Measurements from ENCODE around the gene CGRRF1.

The CGRRF1 gene

DNA sequence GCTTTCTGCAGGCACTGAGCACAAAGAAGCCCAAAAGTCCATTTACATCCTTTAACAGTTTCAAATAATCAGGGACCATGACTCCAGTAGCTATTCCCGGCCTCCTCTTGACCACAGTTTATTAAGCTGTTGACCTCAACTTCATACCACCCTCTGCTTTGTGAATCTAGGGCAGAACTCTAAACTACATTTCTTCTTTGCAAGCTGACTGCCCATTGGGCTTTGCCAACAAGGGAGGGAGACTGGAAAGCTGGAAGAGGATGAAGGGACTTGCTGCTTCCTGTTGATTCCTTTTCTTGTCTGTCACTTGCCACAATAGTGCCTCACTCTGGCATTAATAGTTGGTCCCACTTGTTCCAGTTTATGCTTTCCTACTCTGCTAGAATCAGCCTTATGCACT lies 2.7 kb downstream of the CGRRF1 start:
- peaks cover 0 to 30% (median 19%) of the 10 kb centered on the region in 4 donors for H3K4me1 ChIP-seq
- no peak for DNase-seq
- H3K27ac ChIP-seq, result no peak overlapping the region
- H3K27me3 ChIP-seq, result no peaks in the 10 kb centered on the region
- H3K9me3 ChIP-seq, result peaks cover 0 to 5% (median 0%) of the 10 kb centered on the region in 3 donors
- no peak overlapping the region for H3K4me3 ChIP-seq
- intact Hi-C loops (cut with DNase I; ENCODE audit: low total_unique reads), result no loop called here
- no peak for TF ChIP-seq CTCF (IDR thresholded peaks at IDR 0.05)
- peaks cover 0 to 8% (median 0%) of the 10 kb centered on the region in 3 donors for H3K36me3 ChIP-seq

DNA sequence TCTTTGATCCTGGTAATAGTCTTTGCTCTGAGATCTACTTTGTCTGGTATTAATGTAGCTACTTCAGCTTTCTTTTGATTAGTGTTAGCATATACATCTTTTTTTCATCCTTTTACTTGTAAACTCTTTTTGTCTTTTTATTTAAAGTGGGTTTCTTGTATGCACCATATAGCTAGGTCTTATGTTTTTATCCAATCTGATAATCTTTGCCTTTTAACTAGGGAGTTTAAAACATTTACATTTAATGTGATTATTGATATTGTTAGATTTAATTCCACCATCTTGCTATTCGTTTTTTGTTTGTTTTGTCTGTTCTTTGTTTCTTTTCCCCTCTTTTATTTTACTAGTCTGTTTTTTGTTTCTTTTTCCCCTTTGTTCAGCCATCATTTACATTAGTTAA lies 6.0 kb downstream of the CGRRF1 start:
- no peak for TF ChIP-seq CTCF (IDR thresholded peaks at IDR 0.05)
- intact Hi-C loops (cut with DNase I; ENCODE audit: low total_unique reads), result no loop called here
- no peak overlapping the region for H3K4me3 ChIP-seq
- no peaks in the 10 kb centered on the region for H3K27me3 ChIP-seq
- H3K36me3 ChIP-seq, result peaks cover 0 to 8% (median 0%) of the 10 kb centered on the region in 3 donors
- peaks cover 0 to 25% (median 17%) of the 10 kb centered on the region in 4 donors for H3K4me1 ChIP-seq
- peaks cover 0 to 5% (median 0%) of the 10 kb centered on the region in 3 donors for H3K9me3 ChIP-seq
- no peak for DNase-seq
- no peak overlapping the region for H3K27ac ChIP-seq

- Histone ChIP-seq H3K27ac (no peak overlapping the region), H3K27me3 (no peaks in the 10 kb centered on the region), H3K4me3 (no peak overlapping the region), H3K4me1 (peaks cover 0 to 15% (median 8%) of the 10 kb centered on the region in 4 donors), H3K9me3 (peaks cover 0 to 5% (median 0%) of the 10 kb centered on the region in 3 donors), H3K36me3 (peaks cover 0 to 8% (median 0%) of the 10 kb centered on the region in 3 donors)
- no peak for DNase-seq
- intact Hi-C loops (cut with DNase I; ENCODE audit: low total_unique reads), result no loop called here
- TF ChIP-seq CTCF (IDR thresholded peaks at IDR 0.05), result no peak
Observed at GRCh38 chr14:54516709-54517108, 7.0 kb downstream of the CGRRF1 start.

GRCh38 chr14:54524410-54524809 lies 14.7 kb downstream of the CGRRF1 start:
- Histone ChIP-seq H3K27me3 (no peaks in the 10 kb centered on the region), H3K36me3 (peaks cover 28 to 54% (median 30%) of the 10 kb centered on the region in 3 donors), H3K4me1 (no peaks in the 10 kb centered on the region), H3K27ac (no peak overlapping the region), H3K9me3 (no peaks in the 10 kb centered on the region), H3K4me3 (no peak overlapping the region)
- no peak for DNase-seq
- intact Hi-C loops (cut with DNase I; ENCODE audit: low total_unique reads), result no loop called here
- TF ChIP-seq CTCF (IDR thresholded peaks at IDR 0.05), result no peak

GRCh38 chr14:54528973-54529372 lies 19.3 kb downstream of the CGRRF1 start:
- no peak overlapping the region for H3K4me3 ChIP-seq
- H3K36me3 ChIP-seq, result peaks cover 21 to 52% (median 23%) of the 10 kb centered on the region in 3 donors
- no peak for TF ChIP-seq CTCF (IDR thresholded peaks at IDR 0.05)

DNA sequence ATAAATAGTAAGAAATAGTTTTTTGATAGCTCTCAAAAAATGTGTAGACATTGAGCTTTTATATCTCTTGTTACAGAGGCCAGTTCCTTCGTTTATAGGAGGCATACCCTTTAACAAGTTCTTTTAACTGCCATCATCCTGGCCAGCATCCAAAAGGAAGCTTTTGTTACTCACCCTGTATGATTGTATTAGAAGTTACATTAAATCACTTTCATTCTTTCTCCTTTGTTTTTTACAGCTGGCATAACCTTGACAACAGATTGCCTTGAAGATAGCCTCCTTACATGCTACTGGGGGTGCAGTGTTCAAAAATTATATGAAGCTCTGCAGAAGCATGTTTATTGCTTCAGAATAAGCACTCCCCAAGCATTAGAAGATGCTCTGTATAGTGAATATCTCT lies 20.1 kb downstream of the CGRRF1 start:
- intact Hi-C loops (cut with DNase I; ENCODE audit: low total_unique reads), result no loop called here
- TF ChIP-seq CTCF (IDR thresholded peaks at IDR 0.05), result no peak
- Histone ChIP-seq H3K27ac (no peak overlapping the region), H3K9me3 (no peaks in the 10 kb centered on the region), H3K36me3 (peaks cover 13 to 47% (median 17%) of the 10 kb centered on the region in 3 donors), H3K4me3 (no peak overlapping the region), H3K4me1 (no peaks in the 10 kb centered on the region), H3K27me3 (no peaks in the 10 kb centered on the region)
- DNase-seq, result no peak

More at GRCh38 chr14:54528973-54529372, 19.3 kb downstream of the CGRRF1 start:
- H3K9me3 ChIP-seq, result no peaks in the 10 kb centered on the region
- intact Hi-C loops (cut with DNase I; ENCODE audit: low total_unique reads), result no loop called here
- H3K4me1 ChIP-seq, result no peaks in the 10 kb centered on the region
- no peaks in the 10 kb centered on the region for H3K27me3 ChIP-seq
- H3K27ac ChIP-seq, result no peak overlapping the region
- no peak for DNase-seq

Data from tibial artery (tissue), 4 donors.